ENCODE measurements around the gene ETFRF1.

ETFRF1 gene

GRCh38 chr12:25162866-25163265 is 32.2 kb upstream of the ETFRF1 start:
- H4K20me1 ChIP-seq (ENCODE audit: insufficient read depth, low read length), result no peaks in the 10 kb centered on the region
- H3K9me2 ChIP-seq (ENCODE audit: low read depth, low read length), result no peaks in the 10 kb centered on the region
- no peaks in the 10 kb centered on the region for H3K79me2 ChIP-seq (ENCODE audit: insufficient read depth, low read length)
- no peak overlapping the region for H3K27ac ChIP-seq (ENCODE audit: low read depth, low read length, poor library complexity, severe bottlenecking)
- H3K9me3 ChIP-seq (ENCODE audit: low read length), result no peaks in the 10 kb centered on the region
- H3K4me1 ChIP-seq (ENCODE audit: insufficient read depth, low read length, severe bottlenecking), result peaks cover 2% of the 10 kb centered on the region
- no peaks in the 10 kb centered on the region for H3K27me3 ChIP-seq (ENCODE audit: insufficient read depth, low read length)
- TF ChIP-seq EZH2 (IDR thresholded peaks at IDR 0.05; ENCODE audit: borderline replicate concordance, low read length), result no peak
- TF ChIP-seq CTCF (IDR thresholded peaks at IDR 0.05; ENCODE audit: low read length), result no peak
- no peak overlapping the region for H3K4me3 ChIP-seq (ENCODE audit: low read depth, low read length, poor library complexity, severe bottlenecking)
- no peaks in the 10 kb centered on the region for H3F3A ChIP-seq (ENCODE audit: insufficient read depth, low read length)
- H2AFZ ChIP-seq (ENCODE audit: low read length), result no peak overlapping the region
- H3K36me3 ChIP-seq (ENCODE audit: insufficient read depth, low read length), result no peaks in the 10 kb centered on the region
- no peak overlapping the region for H3K4me2 ChIP-seq (ENCODE audit: low read length)
- H3K9ac ChIP-seq (ENCODE audit: low read length), result no peak overlapping the region

- no peaks in the 10 kb centered on the region for H3K79me2 ChIP-seq (ENCODE audit: insufficient read depth, low read length)
- H3K36me3 ChIP-seq (ENCODE audit: insufficient read depth, low read length), result no peaks in the 10 kb centered on the region
- no peak overlapping the region for H2AFZ ChIP-seq (ENCODE audit: low read length)
- no peak for TF ChIP-seq CTCF (IDR thresholded peaks at IDR 0.05; ENCODE audit: low read length)
- H3K27me3 ChIP-seq (ENCODE audit: insufficient read depth, low read length), result no peaks in the 10 kb centered on the region; the same call in 1 of the 2 replicates
- no peak overlapping the region for H3K27ac ChIP-seq (ENCODE audit: low read depth, low read length, poor library complexity, severe bottlenecking)
- no peak overlapping the region for H3K4me3 ChIP-seq (ENCODE audit: low read depth, low read length, poor library complexity, severe bottlenecking)
- H3K9me2 ChIP-seq (ENCODE audit: low read depth, low read length), result no peaks in the 10 kb centered on the region
- no peak overlapping the region for H3K4me2 ChIP-seq (ENCODE audit: low read length)
- H3K9me3 ChIP-seq (ENCODE audit: low read length), result no peaks in the 10 kb centered on the region
- H4K20me1 ChIP-seq (ENCODE audit: insufficient read depth, low read length), result no peaks in the 10 kb centered on the region
- no peaks in the 10 kb centered on the region for H3F3A ChIP-seq (ENCODE audit: insufficient read depth, low read length)
- H3K9ac ChIP-seq (ENCODE audit: low read length), result no peak overlapping the region
- H3K4me1 ChIP-seq (ENCODE audit: insufficient read depth, low read length, severe bottlenecking), result no peaks in the 10 kb centered on the region
Measured at GRCh38 chr12:25182765-25183164, 12.3 kb upstream of the ETFRF1 start.

GRCh38 chr12:25184132-25184531 is 10.9 kb upstream of the ETFRF1 start:
- no peak for TF ChIP-seq EZH2 (IDR thresholded peaks at IDR 0.05; ENCODE audit: borderline replicate concordance, low read length)
- no peak for TF ChIP-seq CTCF (IDR thresholded peaks at IDR 0.05; ENCODE audit: low read length)
- no peak overlapping the region for H2AFZ ChIP-seq (ENCODE audit: low read length)
- H3K9me2 ChIP-seq (ENCODE audit: low read depth, low read length), result no peaks in the 10 kb centered on the region
- H3K4me2 ChIP-seq (ENCODE audit: low read length), result no peak overlapping the region
- H3K4me1 ChIP-seq (ENCODE audit: insufficient read depth, low read length, severe bottlenecking), result no peaks in the 10 kb centered on the region
- no peaks in the 10 kb centered on the region for H3K9me3 ChIP-seq (ENCODE audit: low read length)
- no peak overlapping the region for H3K27ac ChIP-seq (ENCODE audit: low read depth, low read length, poor library complexity, severe bottlenecking)
- H4K20me1 ChIP-seq (ENCODE audit: insufficient read depth, low read length), result no peaks in the 10 kb centered on the region
- H3K27me3 ChIP-seq (ENCODE audit: insufficient read depth, low read length), result no peaks in the 10 kb centered on the region; the same call in 1 of the 2 replicates
- H3K36me3 ChIP-seq (ENCODE audit: insufficient read depth, low read length), result no peaks in the 10 kb centered on the region
- H3K9ac ChIP-seq (ENCODE audit: low read length), result no peak overlapping the region
- no peaks in the 10 kb centered on the region for H3K79me2 ChIP-seq (ENCODE audit: insufficient read depth, low read length)
- no peaks in the 10 kb centered on the region for H3F3A ChIP-seq (ENCODE audit: insufficient read depth, low read length)
- no peak overlapping the region for H3K4me3 ChIP-seq (ENCODE audit: low read depth, low read length, poor library complexity, severe bottlenecking)
